Suprapubic skin (tissue), 4 donors: ENCODE results near the gene ZDHHC3. TPM values are rescaled to one million over a fixed set of nuclear protein-coding genes. Genes with fewer than 3 reads are reported as not detected.
A peak's percentile ranks its signal among the peaks of the same experiment; 100 is the strongest.

ENCODE experiments used
- DNase-seq, 2 donors: peaks; one replicate each; pipeline ENCODE4 v3.0.0-alpha.2; 2019; ENCODE audit warnings: low spot score in 2 of 2
- H3K27ac ChIP-seq: fragments of 200-600 bp; sonication (generic); one replicate; pipeline ENCODE4 v1.5.1; 2019
- H3K27me3 ChIP-seq: fragments of 200-600 bp; sonication (generic); one replicate; pipeline ENCODE4 v1.5.1; 2019
- H3K36me3 ChIP-seq: fragments of 200-600 bp; sonication (generic); one replicate; pipeline ENCODE4 v1.5.1; 2019
- H3K4me1 ChIP-seq: fragments of 200-600 bp; sonication (generic); one replicate; pipeline ENCODE4 v1.5.1; 2019
- H3K4me3 ChIP-seq: fragments of 200-600 bp; sonication (generic); one replicate; pipeline ENCODE4 v1.5.1; 2019; ENCODE audit warnings: mild to moderate bottlenecking
- H3K9me3 ChIP-seq: fragments of 200-600 bp; sonication (generic); one replicate; pipeline ENCODE4 v1.5.1; 2019
- CTCF ChIP-seq, 2 donors: fragments of 200-600 bp in 1 of 2; fragments of 450-650 bp in 1 of 2; sonication (generic) in 1 of 2; IDR thresholded peaks; one replicate each; pipeline ENCODE4 v1.5.1; 2016 to 2019; ENCODE audit warnings: antibody characterized with exemption in 2 of 2, mild to moderate bottlenecking in 1 of 2, moderate library complexity in 1 of 2
- EP300 ChIP-seq: sonication (generic); formaldehyde crosslinking; IDR thresholded peaks from one replicate; pipeline ENCODE4 v1.6.1; 2017; ENCODE audit warnings: antibody characterized with exemption
- POLR2A ChIP-seq, 2 donors: fragments of 450-650 bp; IDR thresholded peaks; one replicate each; pipeline ENCODE4 v1.6.1; 2017; ENCODE audit warnings: antibody characterized with exemption in 2 of 2, mild to moderate bottlenecking in 2 of 2, moderate library complexity in 2 of 2
- POLR2AphosphoS5 ChIP-seq, 3 donors: sonication (generic); formaldehyde crosslinking; IDR thresholded peaks; one replicate each; pipeline ENCODE4 v1.6.1; 2017; ENCODE audit warnings: antibody characterized with exemption in 3 of 3
- WGBS: methylation state at CpG from one replicate; pipeline ENCODE4 v1.1.5; 2018; 5-methylcytosine and 5-hydroxymethylcytosine counted together
- total RNA-seq, 4 donors: library from RNA; depleted of rRNA; stranded (reverse); fragments of >200 nt; gene quantifications; one replicate each; pipeline ENCODE4 v1.1.0, GENCODE V29; 2016

The ZDHHC3 gene
- total RNA-seq, 4 donors from 2014 or later = 143 to 311 (median 175) TPM

DNA sequence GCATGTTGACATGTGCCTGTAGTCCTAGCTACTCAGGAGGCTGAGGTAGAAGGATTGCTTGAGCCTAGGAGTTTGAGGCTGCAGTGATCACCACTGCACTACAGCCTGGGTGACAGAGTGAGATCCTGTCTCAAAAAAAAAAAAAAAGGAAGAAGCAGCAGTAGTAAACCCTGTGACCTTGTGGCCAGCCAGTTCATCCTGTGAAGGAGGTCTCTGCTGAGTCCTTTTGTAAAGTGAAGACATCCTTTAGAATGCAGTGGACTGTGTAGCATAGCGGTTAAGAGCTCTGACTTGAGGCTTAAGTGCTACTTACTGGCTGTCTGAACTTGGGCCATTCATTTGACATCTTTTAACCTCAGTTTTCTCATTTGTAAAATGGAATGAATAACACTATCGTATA, 8.4 kb upstream of the ZDHHC3 start:
- TF ChIP-seq POLR2AphosphoS5 (IDR thresholded peaks at IDR 0.05) (no peak), POLR2A (IDR thresholded peaks at IDR 0.05) (no peak), CTCF (IDR thresholded peaks at IDR 0.05) (no peak), EP300 (no peak)
- Histone ChIP-seq H3K4me1 (peaks cover 62% of the 10 kb centered on the region), H3K9me3 (no peaks in the 10 kb centered on the region), H3K27ac (peak overlapping the region; percentile 79), H3K4me3 (no peak overlapping the region), H3K27me3 (no peaks in the 10 kb centered on the region), H3K36me3 (peaks cover under 1% of the 10 kb centered on the region)
- DNase-seq = no peak
- WGBS = 100% methylated on average over 2 of the region's 2 CpGs

DNA sequence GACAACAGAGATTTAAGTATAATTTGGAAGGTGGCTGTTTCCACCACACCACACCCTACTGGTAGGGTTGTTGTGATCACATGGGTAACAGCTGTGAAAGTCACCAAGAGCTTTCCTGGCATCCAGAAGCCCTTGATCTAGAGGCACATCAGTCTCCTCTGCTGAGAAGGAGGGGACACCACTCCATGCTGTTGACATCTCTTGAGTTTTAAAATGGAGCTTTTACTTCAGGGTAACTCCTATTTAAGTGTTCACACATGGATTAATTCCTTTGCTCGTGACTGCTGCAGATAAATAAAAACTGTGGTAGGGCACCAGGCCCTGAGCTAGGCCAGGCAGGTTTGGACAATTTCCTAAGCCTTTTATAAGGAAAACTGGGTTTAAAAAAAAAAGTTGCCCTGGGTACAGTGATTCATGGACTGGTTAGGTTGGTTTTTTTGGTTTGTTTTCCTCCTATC, 7.5 kb upstream of the ZDHHC3 start:
- H3K9me3 ChIP-seq = no peaks in the 10 kb centered on the region
- no peaks in the 10 kb centered on the region for H3K27me3 ChIP-seq
- no peak overlapping the region for H3K4me3 ChIP-seq
- H3K27ac ChIP-seq = peak overlapping the region; percentile 79
- H3K36me3 ChIP-seq = no peaks in the 10 kb centered on the region
- no peak for TF ChIP-seq POLR2AphosphoS5 (IDR thresholded peaks at IDR 0.05)
- no peak for TF ChIP-seq POLR2A (IDR thresholded peaks at IDR 0.05)
- TF ChIP-seq EP300 = no peak
- no peak for TF ChIP-seq CTCF (IDR thresholded peaks at IDR 0.05)
- 52% methylated on average over 1 of the region's 1 CpG for WGBS
- peaks cover 66% of the 10 kb centered on the region for H3K4me1 ChIP-seq
- DNase-seq = no peak

- no peaks in the 10 kb centered on the region for H3K9me3 ChIP-seq
- H3K4me3 ChIP-seq = no peak overlapping the region
- WGBS = 26% methylated on average over 3 of the region's 3 CpGs
- no peaks in the 10 kb centered on the region for H3K27me3 ChIP-seq
- TF ChIP-seq POLR2AphosphoS5 (IDR thresholded peaks at IDR 0.05) = no peak
- no peak for TF ChIP-seq EP300
- TF ChIP-seq POLR2A (IDR thresholded peaks at IDR 0.05) = no peak
- TF ChIP-seq CTCF (IDR thresholded peaks at IDR 0.05) = no peak
- peak overlapping the region; percentile 79 for H3K27ac ChIP-seq
- no peaks in the 10 kb centered on the region for H3K36me3 ChIP-seq
- DNase-seq = no peak
- peaks cover 70% of the 10 kb centered on the region for H3K4me1 ChIP-seq
These were observed 6.8 kb upstream of the ZDHHC3 start for GRCh38 chr3:44982817-44983216.

DNA sequence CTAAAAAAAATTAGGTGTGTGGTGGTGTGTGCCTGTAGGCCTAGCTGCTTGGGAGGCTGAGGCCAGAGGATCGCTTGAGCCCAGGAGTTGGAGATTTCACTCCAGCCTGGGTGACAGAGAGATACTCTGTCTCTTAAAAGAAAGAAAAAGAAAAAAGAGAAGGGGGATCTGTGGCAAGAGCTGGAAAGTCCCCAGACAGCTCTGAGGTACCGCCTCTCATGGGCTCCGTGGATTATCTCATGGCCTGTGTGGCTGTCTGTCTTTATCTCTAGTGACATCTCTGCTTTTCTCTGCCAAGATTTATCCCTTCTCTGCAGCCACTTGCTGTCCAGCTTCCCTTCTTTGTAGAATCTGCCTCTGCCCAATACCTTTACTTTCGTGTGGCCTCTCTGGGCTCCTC, 5.8 kb upstream of the ZDHHC3 start:
- 64% methylated on average over 4 of the region's 4 CpGs for WGBS
- no peaks in the 10 kb centered on the region for H3K9me3 ChIP-seq
- peaks cover 80% of the 10 kb centered on the region for H3K4me1 ChIP-seq

GRCh38 chr3:44981220-44981619, 5.2 kb upstream of the ZDHHC3 start:
- TF ChIP-seq EP300 (no peak), POLR2AphosphoS5 (IDR thresholded peaks at IDR 0.05) (no peak), CTCF (IDR thresholded peaks at IDR 0.05) (no peak)
- Histone ChIP-seq H3K27ac (peak overlapping the region; percentile 79), H3K4me3 (no peak overlapping the region), H3K36me3 (no peaks in the 10 kb centered on the region), H3K4me1 (peaks cover 81% of the 10 kb centered on the region), H3K27me3 (no peaks in the 10 kb centered on the region), H3K9me3 (no peaks in the 10 kb centered on the region)
- 86% methylated on average over 1 of the region's 1 CpG for WGBS
- no peak for DNase-seq

More for the DNA sequence above, 5.8 kb upstream of the ZDHHC3 start:
- Histone ChIP-seq H3K27ac (peak overlapping the region; percentile 79), H3K36me3 (no peaks in the 10 kb centered on the region), H3K4me3 (no peak overlapping the region), H3K27me3 (no peaks in the 10 kb centered on the region)
- TF ChIP-seq POLR2A (IDR thresholded peaks at IDR 0.05) = no peak
- no peak for TF ChIP-seq EP300
- TF ChIP-seq CTCF (IDR thresholded peaks at IDR 0.05) = no peak
- no peak for TF ChIP-seq POLR2AphosphoS5 (IDR thresholded peaks at IDR 0.05)
- DNase-seq = no peak
